ENCODE results near the gene WDFY2.

DNA sequence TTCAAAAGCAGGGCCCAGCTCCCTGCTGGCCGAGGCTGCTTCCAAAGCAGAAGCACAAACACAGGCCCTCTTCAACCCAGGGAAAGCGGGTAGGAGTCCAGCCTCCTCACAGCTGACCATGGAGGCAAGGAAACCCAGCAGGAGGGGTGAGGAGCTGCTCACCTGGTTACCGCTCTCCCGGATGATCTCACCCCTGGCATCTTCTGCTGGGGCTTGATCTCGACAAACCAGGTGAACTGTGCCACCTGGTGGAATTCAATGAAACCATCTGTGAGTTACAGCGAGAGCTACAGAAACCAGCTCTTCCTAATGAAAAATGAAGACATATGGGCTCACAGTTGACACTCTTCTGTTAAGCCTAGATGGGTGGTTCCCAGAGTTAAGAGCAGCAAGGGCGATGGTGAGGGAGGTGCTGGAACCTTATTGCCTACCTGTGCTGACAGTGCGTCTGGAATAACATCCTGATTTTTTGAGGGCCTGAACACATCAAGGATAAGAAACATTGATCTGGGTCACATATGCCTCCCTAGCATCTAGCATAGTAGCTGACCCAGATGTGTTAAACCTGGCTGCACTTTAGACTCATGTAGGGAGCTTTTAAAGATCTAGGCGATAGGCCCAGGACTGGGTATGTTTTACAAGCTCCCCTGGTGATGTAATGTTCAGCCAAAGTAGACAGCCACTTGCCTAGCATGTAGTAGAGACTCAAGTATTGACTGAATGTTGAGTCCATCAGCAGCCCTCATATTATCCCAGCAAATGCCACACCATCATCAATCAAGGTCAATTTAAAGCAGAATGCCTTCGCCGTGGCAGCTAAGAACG, 213.6 kb downstream of the WDFY2 start:
- TF ChIP-seq, protein P1, sequence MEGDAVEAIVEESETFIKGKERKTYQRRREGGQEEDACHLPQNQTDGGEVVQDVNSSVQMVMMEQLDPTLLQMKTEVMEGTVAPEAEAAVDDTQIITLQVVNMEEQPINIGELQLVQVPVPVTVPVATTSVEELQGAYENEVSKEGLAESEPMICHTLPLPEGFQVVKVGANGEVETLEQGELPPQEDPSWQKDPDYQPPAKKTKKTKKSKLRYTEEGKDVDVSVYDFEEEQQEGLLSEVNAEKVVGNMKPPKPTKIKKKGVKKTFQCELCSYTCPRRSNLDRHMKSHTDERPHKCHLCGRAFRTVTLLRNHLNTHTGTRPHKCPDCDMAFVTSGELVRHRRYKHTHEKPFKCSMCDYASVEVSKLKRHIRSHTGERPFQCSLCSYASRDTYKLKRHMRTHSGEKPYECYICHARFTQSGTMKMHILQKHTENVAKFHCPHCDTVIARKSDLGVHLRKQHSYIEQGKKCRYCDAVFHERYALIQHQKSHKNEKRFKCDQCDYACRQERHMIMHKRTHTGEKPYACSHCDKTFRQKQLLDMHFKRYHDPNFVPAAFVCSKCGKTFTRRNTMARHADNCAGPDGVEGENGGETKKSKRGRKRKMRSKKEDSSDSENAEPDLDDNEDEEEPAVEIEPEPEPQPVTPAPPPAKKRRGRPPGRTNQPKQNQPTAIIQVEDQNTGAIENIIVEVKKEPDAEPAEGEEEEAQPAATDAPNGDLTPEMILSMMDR (IDR thresholded peaks at IDR 0.05), result peak in 10 of 12 donors; percentile 23 to 48 (median 36)
- TF ChIP-seq POLR2A (IDR thresholded peaks at IDR 0.05), result no peak
